Stimulated activated CD4-positive, alpha-beta T cell treated with anti-CD3 and anti-CD28 coated beads, Interleukin-15, amount 100 ng/mL, for 48 hours (primary cell): ENCODE measurements around the gene LRRTM2.
"Not testable (repeated sequence)": the region's sequence is repeated elsewhere in the genome, so short reads cannot be mapped to it uniquely, and the experiment has no call there.

Experiments
- DNase-seq, 2 donors: peaks; one replicate each; pipeline ENCODE4 v3.0.0-alpha.2; 2020; ENCODE audit warnings: low read depth in 2 of 2

The LRRTM2 gene

GRCh38 chr5:138837160-138837559 lies 38.0 kb downstream of the LRRTM2 start:
- DNase-seq: no peak

DNA sequence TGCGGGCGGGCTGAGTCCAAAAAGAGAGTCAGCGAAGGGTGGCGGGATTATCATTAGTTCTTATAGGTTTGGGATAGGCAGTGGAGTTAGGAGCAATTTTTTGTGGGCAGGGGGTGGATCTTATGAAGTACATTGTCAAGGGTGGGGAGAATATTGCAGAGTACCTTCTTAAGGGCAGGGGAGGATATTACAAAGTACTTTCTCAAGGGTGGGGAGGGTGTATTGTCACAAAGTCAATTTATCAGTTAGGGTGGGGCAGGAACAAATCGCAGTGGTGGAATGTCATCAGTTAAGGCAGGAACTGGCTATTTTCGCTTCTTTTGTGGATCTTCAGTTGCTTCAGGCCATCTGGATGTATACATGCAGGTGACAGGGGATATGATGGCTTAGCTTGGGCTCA lies 40.3 kb downstream of the LRRTM2 start:
- DNase-seq: not testable (repeated sequence)

- DNase-seq: no peak
These were observed 41.2 kb downstream of the LRRTM2 start for GRCh38 chr5:138833726-138834480.

DNA sequence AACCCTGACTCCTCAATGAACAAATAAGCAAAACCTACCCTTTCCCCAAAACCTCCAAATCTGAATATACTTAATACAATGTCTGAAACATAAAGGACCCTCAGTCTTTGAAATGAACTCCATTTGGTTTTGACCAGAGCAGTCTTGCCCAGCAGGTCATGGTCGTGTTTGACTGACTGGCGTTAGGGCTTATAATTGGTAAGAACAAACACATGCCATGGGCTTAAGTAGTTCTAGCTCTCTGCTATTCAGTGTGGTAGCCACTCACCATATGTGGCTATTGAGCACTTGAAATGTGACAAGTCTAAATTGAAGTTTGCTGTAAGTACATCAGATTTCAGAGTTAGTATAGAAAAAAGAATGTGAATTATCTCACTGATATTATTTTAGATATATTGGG lies 42.1 kb downstream of the LRRTM2 start:
- no peak for DNase-seq

DNA sequence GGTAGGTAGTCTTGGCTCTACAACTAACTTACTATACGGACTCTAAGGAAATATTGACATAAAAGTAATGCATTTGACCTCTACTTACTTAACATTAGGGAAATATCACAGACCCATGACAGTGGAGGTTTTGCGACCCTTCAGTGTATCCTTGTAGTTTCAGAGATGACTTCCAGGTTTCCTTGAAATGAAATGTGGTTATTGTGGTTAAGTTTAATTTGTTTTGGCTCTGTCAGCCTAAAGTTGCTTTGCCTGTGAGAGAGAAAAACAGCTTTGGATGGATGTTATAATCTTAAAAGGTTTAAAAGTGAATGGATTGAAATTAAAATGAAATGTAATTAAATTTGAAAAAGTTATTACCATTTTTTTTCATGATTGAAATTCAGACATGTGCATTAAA lies 42.9 kb downstream of the LRRTM2 start:
- DNase-seq: no peak

- DNase-seq: no peak
These were observed 43.4 kb downstream of the LRRTM2 start for GRCh38 chr5:138831703-138832102.

DNA sequence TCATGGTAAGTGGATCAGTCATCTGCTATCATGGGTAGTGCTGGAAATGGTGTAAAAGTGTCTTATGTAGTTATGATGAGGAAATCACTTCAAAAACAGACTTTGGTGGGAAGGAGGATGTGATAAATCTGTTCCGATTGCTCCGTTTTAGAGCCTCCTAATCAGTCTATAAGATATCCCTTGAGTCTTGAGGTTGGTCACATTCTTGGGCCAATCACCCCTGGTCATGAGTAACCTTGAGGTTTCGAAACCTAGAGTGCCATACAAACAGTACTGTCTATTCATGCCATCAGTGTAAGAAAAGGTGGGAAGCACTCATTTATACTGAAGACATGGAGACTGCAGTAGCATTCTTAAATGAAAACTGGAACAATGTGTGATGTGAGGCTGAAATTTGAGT lies 45.8 kb downstream of the LRRTM2 start:
- no peak for DNase-seq

- DNase-seq: no peak
These were observed 46.6 kb downstream of the LRRTM2 start for GRCh38 chr5:138828556-138828955.

DNA sequence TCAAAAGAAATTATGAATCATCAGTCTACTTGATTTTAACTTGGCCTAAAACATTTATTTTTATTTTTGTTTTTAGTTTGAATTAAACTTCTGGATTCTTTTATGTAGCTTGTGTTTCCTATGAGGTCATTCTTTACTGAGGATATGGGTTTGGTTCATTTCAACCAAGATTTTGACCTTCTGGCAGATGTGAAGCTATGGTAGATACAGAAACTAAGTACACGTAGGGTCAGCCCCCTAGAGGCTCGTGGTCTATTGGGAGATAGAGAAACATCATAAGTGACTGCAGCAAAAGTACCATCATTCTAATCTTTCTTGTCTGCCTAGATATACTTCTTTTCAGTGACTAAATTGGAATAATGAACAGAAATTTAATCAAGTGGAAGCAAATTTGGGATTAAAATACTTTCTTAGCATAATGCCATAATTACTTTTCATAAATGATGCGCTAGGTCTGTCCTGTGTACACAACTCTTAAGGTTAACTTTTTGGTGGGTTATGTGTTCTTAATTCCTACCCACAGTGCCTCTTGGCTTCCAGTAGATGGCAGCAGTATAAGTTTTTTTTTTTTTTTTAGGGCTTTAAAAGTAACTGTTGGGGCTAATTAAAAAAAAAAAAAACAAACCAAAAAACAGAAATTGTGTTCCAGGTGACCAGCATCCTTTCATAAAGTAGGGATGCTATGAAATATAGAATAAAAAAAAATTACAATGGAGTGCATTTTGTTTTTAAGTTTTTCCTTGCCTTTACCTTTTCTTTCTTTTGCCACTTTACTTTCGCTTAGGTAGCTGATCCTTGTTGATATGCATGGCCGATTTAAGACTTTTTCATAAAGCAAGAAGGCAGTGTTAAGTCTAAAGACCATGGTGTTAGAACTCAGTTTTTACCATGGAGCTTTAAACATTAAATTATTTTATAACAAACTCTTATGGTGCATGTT lies 49.9 kb downstream of the LRRTM2 start:
- DNase-seq: no peak

DNA sequence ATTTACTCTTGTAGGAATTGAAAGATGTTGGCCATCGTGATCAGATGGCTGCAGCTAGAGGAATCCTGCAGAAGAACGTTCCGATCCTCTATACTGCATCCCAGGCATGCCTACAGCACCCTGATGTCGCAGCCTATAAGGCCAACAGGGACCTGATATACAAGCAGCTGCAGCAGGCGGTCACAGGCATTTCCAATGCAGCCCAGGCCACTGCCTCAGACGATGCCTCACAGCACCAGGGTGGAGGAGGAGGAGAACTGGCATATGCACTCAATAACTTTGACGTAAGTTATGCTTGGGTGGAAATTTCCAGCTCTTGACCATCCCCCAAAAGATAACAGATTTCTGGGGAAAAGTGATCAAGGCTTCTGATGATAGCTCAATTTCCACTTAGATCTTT lies 50.6 kb downstream of the LRRTM2 start:
- DNase-seq: no peak

DNA sequence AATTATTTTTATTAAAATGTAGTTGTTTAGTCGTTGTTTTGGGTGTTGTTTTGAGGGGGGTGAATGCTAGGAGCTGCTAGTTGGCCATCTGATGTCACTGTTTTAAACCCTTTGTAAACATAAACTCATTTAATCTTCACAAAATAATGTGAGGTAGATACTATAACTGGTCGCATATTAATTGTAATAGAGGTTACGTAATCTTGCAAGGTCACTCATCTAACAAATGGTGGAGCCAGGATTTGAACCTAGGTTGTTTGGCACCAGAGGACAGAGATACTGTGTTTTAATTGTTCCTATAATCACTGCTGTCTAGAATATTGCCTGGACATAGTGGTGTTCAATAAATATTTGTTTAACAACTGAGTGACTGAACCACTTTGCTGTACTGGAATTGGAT lies 54.4 kb downstream of the LRRTM2 start:
- no peak for DNase-seq

DNA sequence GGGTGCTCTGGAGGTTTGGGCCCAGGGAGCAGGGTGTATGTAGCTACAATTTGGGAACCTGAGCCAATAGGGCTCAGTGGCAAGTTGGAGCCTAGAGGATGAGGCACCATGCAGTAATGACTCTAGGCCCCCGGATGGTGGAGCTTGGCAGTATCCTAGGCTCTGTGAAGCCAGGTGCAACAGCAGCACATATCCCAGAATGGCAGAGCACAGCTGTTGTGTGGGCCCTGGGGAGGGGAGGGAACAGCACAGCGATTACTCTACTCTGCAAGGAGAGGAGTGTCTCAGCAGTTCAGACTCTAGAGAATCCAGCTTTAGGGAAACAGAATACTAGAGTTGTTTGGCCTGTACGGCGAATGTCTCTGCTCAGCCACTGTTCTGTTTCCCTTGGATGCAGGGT lies 56.1 kb downstream of the LRRTM2 start:
- DNase-seq: no peak
